ENCODE measurements around the gene PLA2G12A. TPM values are rescaled to one million over a fixed set of nuclear protein-coding genes. Genes with fewer than 3 reads are reported as not detected.

Gene PLA2G12A
- total RNA-seq, 2 experiments from 2014 or later = 15.7 to 16.4 TPM

DNA sequence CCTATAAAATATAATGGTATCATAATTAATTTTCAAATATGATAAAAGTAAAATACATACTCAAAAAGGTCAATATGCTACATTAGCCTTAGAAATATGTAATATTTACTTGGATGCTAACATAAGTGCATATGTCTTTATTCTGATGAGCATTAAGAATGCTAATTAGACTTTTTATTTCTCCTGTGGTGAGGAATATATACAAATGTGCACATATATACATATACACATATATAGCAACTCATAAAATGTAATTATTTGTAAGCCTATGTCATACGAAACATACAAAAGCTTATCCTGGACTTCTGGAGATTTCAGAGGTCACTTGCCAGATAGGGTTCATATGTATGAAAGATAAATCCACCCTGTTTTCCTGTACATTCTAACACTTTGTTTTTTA lies 11.1 kb downstream of the PLA2G12A start:
- DNase-seq (no peak), ATAC-seq (ENCODE audit: low read depth) (no peak)
- peaks cover 5% of the 10 kb centered on the region for H3K4me1 Mint-ChIP-seq
- H3K27me3 Mint-ChIP-seq = no peaks in the 10 kb centered on the region
- no peaks in the 10 kb centered on the region for H3K9me3 Mint-ChIP-seq
- no peak overlapping the region for H3K27ac Mint-ChIP-seq
- POLR2A ChIA-PET = no interaction called here
- H3K36me3 Mint-ChIP-seq = peaks cover 27% of the 10 kb centered on the region
- no peak overlapping the region for H3K4me3 Mint-ChIP-seq

DNA sequence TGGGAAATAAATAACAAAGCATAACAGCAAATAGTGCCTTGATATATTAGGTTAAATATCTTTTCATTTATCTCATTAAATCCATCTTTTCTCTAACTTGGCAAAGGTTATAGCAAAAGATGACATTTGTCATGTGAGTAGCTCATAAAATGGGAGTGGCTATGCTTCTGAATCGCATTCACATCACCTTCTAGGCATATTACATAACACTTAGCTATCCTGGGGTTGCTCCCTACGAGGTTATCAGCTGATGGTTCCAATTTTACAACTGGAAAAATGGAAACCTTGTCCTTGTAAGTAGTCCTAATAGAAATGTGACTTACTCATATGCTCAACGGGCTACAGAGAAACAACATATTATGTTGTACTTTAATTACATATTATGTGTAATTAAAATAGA lies 16.4 kb downstream of the PLA2G12A start:
- POLR2A ChIA-PET = no interaction called here
- Mint-ChIP-seq H3K27me3 (no peaks in the 10 kb centered on the region), H3K4me3 (no peak overlapping the region), H3K36me3 (peaks cover 22% of the 10 kb centered on the region), H3K4me1 (peaks cover 3% of the 10 kb centered on the region), H3K9me3 (no peaks in the 10 kb centered on the region), H3K27ac (no peak overlapping the region)
- DNase-seq (no peak), ATAC-seq (ENCODE audit: low read depth) (no peak)

DNA sequence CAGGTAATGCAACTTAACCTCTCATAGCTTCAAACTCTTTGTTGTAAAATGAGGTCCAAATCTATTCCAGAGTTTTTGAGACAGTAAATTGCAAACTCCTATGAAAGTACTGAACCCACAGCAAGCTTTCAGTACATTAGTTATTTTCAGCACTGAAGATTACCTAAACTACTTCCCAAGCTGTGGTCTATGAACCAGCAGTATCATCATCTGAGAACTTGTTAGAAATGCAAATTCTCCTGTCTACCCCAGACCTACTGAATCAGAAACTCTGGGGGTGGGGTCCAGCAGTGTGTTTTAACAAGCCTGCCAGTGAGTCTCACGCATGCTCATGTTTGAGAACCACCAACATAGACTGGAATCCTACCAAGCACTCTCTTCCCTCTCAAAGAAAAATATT lies 20.9 kb downstream of the PLA2G12A start:
- Mint-ChIP-seq H3K4me1 (peaks cover 2% of the 10 kb centered on the region), H3K9me3 (no peaks in the 10 kb centered on the region), H3K27ac (no peak overlapping the region), H3K36me3 (no peaks in the 10 kb centered on the region), H3K27me3 (no peaks in the 10 kb centered on the region), H3K4me3 (no peak overlapping the region)
- ATAC-seq (ENCODE audit: low read depth) = no peak
- POLR2A ChIA-PET = no interaction called here
- DNase-seq = no peak

DNA sequence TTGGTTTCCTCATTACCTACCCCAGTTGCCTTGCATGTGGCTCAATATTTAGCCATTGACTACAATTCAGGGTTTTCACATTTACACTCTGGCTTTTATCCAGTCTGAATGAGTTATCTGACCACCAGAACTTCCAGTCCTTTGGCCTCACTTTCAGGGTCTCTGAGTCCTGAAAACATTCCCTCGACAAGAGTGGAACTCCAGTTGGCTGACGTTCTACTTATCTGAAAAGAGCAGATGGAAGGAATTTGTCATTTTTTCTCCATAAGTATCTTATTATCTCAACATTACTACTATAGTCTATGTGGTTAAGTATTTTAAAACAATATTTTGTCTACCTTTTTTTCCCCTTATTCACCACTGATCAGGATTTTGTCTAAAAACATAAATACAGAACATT lies 21.4 kb downstream of the PLA2G12A start:
- no peaks in the 10 kb centered on the region for H3K36me3 Mint-ChIP-seq
- no peaks in the 10 kb centered on the region for H3K9me3 Mint-ChIP-seq
- H3K4me3 Mint-ChIP-seq = no peak overlapping the region
- DNase-seq (no peak), ATAC-seq (ENCODE audit: low read depth) (no peak)
- H3K27ac Mint-ChIP-seq = no peak overlapping the region
- H3K4me1 Mint-ChIP-seq = peaks cover 6% of the 10 kb centered on the region
- H3K27me3 Mint-ChIP-seq = no peaks in the 10 kb centered on the region
- POLR2A ChIA-PET = no interaction called here

DNA sequence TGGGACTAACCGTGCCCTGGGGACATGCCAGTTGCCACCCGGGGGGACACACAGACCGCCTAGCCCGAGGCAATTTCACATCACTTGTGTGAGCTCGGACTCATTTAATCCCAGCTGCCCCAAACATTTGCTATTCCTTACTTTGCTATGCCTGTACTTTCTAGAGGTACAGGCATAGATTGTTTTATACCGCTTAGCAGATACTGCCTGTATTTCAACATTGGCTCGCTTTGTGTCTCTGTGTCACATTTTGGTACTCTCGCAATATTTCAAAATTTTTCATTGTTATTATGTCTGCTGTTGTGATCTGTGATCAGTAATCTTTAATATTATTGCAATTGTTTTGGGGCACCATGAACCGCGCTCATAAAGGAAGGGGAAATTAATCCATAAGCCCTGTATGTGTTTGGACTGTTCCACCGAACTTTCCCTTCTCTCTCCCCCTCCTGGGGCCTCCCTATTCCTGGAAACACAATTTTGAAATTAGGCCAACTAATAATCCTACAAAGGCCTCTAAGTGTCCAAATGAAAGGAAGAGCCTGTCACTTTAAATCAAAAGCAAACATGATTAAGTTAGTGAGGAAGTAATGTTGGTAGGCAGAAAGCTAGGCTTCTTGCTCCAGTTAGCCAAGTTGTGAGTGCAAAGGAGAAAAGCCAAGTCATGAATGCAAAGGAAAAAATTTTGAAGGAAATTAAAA lies 26.1 kb downstream of the PLA2G12A start:
- no peaks in the 10 kb centered on the region for H3K27me3 Mint-ChIP-seq
- peaks cover 20% of the 10 kb centered on the region for H3K4me1 Mint-ChIP-seq
- H3K36me3 Mint-ChIP-seq = peaks cover 8% of the 10 kb centered on the region
- POLR2A ChIA-PET = interaction anchor here (0.8 to 4.1 kb wide), 8 partner anchors 13 to 269 kb away, joined by 3 to 25 read pairs (median 6); partner anchors contain the start of genes MCUB and PLA2G12A
- ATAC-seq (ENCODE audit: low read depth) (no peak), DNase-seq (no peak)
- H3K9me3 Mint-ChIP-seq = no peaks in the 10 kb centered on the region
- peak overlapping the region; percentile 95 for H3K27ac Mint-ChIP-seq
- H3K4me3 Mint-ChIP-seq = peak overlapping the region; percentile 96

DNA sequence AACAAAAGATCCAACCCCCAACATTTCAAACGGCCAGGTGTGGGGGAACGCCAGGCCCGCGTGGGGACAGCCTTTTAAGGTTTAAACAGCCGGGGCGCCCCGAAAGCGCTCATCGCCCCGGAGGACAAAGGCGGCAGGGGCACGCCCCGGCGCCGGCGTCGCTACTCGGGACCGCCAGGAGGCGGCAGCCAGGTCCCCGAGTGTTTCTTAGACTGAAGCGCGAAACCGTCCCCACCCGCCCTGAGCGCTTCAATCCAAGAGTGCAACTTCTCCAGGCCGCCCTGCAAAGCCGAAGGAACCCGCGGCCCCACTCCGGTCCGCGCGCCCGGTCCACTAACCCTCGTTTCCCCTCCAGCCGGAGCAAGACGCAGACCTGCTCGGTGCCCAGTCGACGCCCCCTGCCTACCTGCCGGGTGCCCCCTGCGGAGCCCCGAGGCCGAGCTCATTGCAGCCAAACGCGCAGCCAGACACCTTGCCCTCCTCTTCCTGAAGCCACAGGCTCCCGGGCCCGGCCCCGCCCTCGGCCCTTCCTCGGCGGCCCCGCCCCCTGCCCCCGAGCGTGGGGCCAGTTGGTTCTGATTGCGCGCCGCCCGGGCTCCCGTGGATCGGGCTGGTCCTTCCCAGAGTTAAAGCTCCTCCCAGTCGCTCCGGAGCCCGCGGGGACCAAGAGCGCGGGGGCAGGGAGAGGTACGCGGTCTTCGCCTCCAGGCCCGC lies 26.8 kb downstream of the PLA2G12A start, which contains the start of gene CASP6:
TSS of gene CASP6 (minus strand) at position 496 of the 714 bp plus-strand sequence. CDS start at position 446, 50 bp downstream.
- POLR2A ChIA-PET = interaction anchor here (0.6 to 4.1 kb wide), 9 partner anchors 12 to 268 kb away, joined by 3 to 25 read pairs (median 4); partner anchors contain the start of genes MCUB and PLA2G12A
- peak; percentile 84 for DNase-seq
- Mint-ChIP-seq H3K4me3 (peak within 1 kb of the TSS; percentile 96), H3K27me3 (no peaks in the 10 kb centered on the region), H3K9me3 (no peaks in the 10 kb centered on the region), H3K36me3 (peaks cover 10% of the 10 kb centered on the region), H3K4me1 (peaks cover 26% of the 10 kb centered on the region), H3K27ac (peak within 1 kb of the TSS; percentile 95)
- peak; percentile 90 for ATAC-seq (ENCODE audit: low read depth)

DNA sequence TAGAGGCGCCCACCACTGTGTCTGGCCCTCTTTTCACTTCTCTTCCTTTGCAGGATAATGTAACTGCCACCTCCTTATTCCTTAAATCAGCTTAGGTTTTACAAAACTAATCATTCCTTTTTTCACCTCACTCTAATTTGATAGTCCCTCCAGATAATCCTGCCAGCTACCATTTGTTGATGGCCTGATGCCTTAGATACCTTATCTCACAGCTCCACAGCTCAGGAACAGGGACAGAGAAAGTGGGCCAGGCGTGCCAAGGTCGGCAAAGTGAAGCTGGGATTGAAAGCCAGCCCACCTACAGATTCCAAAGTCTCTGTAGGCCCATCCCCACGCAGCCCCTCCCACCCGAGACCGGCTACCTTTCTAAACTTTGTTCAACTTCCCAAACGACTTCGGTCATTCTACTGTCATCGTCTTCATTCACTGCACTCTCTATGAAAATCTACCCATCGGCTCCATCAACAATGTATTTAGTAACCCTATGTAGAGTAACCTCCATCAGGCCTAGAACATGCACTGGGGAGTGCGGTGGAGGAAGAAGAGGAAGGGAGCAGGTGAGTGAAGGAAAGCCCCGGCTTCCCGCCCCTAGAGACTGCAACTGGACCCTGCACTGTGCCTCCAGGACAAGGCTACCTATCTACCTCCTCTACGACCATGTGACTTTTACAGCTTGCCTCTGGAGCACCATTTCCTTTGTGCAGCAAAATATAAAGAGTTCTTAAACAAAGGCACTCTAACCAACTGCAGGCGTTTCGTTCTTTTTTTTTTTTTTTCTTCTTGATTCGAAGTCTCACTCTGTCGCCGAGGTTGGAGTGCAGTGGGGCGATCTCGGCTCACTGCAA lies 28.1 kb downstream of the PLA2G12A start:
- no peak for DNase-seq
- peak overlapping the region; percentile 96 for H3K4me3 Mint-ChIP-seq
- H3K27me3 Mint-ChIP-seq = no peaks in the 10 kb centered on the region
- no peak for ATAC-seq (ENCODE audit: low read depth)
- peaks cover 17% of the 10 kb centered on the region for H3K36me3 Mint-ChIP-seq
- H3K27ac Mint-ChIP-seq = peak overlapping the region; percentile 95
- H3K4me1 Mint-ChIP-seq = peaks cover 26% of the 10 kb centered on the region
- POLR2A ChIA-PET = interaction anchor here (0.9 to 4.1 kb wide), 5 partner anchors 11 to 268 kb away, joined by 4 to 25 read pairs (median 11); partner anchors contain the start of genes MCUB, PLA2G12A and SEC24B
- no peaks in the 10 kb centered on the region for H3K9me3 Mint-ChIP-seq

DNA sequence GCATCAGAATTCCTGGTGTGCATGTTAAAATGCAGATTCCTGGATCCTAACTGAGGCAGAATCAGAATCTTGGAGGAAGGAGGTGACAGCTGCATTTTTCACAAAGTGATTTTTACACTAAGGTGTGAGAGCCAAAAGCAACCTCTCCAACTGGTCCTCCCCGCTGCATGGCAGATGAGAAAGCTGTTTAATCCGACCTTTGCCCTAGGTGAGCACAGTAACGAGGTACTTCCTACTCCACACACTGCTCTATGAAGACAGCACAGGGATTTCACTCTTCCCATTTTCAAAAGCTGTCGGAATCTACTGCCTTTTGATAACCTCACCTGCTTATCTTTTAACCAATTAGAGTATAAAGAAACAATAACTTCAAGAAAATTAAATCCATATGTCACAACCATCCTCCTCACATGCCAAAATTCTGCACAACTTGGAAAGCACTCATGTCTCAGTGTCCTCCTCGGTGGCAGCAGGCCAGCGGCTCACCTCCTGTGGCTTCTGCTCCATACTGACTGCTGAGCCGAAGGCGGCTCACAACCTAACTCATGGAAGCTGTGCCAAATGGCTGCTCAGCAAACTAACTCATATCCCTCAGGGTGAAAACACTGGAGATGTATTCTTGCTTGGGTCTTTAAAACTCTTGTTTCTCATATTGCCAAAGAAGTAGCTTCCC lies 30.2 kb downstream of the PLA2G12A start:
- Mint-ChIP-seq H3K27me3 (no peaks in the 10 kb centered on the region), H3K27ac (no peak overlapping the region), H3K9me3 (no peaks in the 10 kb centered on the region), H3K4me3 (no peak overlapping the region), H3K4me1 (peaks cover 26% of the 10 kb centered on the region), H3K36me3 (peaks cover 22% of the 10 kb centered on the region)
- POLR2A ChIA-PET = interaction anchor here (0.5 to 4.1 kb wide), 2 partner anchors 9 to 84 kb away, joined by 4 to 25 read pairs; no protein-coding TSS in a partner anchor
- no peak for ATAC-seq (ENCODE audit: low read depth)
- DNase-seq = no peak

DNA sequence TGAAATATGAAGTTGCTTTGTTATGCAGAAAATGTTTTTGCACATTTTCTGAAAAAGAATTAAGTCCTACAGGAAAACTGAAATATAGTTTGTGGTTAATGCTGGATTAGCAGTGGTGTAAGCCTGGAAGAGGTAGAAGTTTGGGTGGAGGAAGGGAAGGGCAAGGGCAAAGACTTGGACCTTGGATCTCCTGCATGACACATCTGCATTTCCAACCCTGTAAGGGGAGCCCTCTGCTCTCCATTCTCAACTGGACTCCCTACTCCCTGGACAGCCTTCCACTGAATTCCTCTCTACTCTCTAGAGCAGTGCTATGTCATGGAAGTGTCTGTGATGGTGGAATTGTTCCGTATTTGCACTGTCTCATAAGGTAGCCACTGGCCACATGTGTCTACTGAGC lies 31.2 kb downstream of the PLA2G12A start:
- Mint-ChIP-seq H3K9me3 (no peaks in the 10 kb centered on the region), H3K27me3 (no peaks in the 10 kb centered on the region), H3K27ac (no peak overlapping the region), H3K4me3 (no peak overlapping the region), H3K4me1 (peaks cover 21% of the 10 kb centered on the region), H3K36me3 (peaks cover 32% of the 10 kb centered on the region)
- POLR2A ChIA-PET = no interaction called here
- ATAC-seq (ENCODE audit: low read depth) (no peak), DNase-seq (no peak)

DNA sequence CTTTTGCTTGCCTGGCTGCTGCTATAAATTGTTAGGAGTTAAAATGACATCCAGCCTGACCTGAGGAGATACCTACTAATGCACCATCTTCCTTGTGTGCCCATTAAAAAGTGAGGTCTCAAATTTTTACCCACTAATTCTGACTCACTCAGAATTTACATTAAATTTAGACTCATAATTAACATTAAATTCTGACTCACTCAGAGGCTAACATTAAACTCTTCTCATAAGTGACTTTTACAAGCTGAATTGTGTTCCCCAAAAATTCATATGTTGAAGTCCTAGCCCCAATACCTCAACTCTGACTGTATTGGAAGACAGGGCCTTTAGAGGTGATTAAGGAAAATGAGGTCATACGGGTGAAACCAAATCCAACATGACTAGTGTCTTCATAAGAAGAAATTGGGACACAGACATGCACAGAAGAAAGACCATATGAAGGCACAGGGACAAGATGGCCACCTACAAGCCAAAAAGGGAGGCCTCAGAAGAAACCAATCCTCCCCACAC lies 38.4 kb downstream of the PLA2G12A start:
- Mint-ChIP-seq H3K4me3 (peak overlapping the region; percentile 32), H3K9me3 (no peaks in the 10 kb centered on the region), H3K27me3 (no peaks in the 10 kb centered on the region), H3K27ac (peak overlapping the region; percentile 81), H3K36me3 (peaks cover 54% of the 10 kb centered on the region), H3K4me1 (peaks cover 24% of the 10 kb centered on the region)
- DNase-seq = no peak
- ATAC-seq (ENCODE audit: low read depth) = no peak
- POLR2A ChIA-PET = interaction anchor here (1.2 to 2.8 kb wide), 3 partner anchors 10 to 131 kb away, joined by 3 to 25 read pairs (median 8); partner anchors contain the start of genes CASP6 and MCUB

DNA sequence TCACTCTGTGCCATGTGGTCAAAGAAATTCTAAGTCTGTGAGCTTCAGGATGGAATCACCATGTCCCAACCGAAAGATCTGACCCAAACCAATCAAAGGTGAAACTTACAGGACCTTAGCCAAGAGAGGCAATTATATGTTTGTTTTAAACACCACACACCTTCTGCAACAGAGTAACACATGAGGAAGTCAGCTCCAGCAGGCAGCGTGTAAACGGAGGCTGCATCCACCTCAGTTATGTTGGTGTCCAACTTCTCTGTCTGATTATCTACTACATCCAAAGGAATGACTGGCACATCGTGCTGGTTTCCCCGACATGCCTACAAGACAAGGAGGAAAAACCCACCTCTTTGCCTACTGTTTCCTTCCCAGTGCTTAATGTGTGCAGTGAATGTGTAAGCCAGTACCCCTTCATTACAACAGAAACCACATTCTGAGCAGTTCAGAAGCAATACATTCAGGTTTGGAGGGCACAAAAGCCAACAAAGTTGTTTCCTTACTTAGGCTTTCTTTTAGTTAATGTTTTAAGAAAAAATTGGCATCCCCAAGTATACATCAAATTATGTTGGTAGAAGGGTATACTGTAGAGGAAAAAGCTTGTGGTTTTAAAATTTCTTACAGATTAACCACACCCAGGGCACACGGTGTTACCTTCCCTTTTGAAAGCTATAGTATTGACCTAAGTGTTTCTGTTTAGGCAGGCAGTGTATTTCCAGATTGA lies 39.0 kb downstream of the PLA2G12A start:
- no peaks in the 10 kb centered on the region for H3K27me3 Mint-ChIP-seq
- H3K4me3 Mint-ChIP-seq = peak overlapping the region; percentile 32
- POLR2A ChIA-PET = interaction anchor here (1.2 to 2.8 kb wide), 3 partner anchors 11 to 130 kb away, joined by 3 to 25 read pairs (median 8); partner anchors contain the start of genes CASP6 and MCUB
- H3K4me1 Mint-ChIP-seq = peaks cover 24% of the 10 kb centered on the region
- peaks cover 54% of the 10 kb centered on the region for H3K36me3 Mint-ChIP-seq
- peak; percentile 90 for ATAC-seq (ENCODE audit: low read depth)
- H3K9me3 Mint-ChIP-seq = no peaks in the 10 kb centered on the region
- peak overlapping the region; percentile 81 for H3K27ac Mint-ChIP-seq
- no peak for DNase-seq

DNA sequence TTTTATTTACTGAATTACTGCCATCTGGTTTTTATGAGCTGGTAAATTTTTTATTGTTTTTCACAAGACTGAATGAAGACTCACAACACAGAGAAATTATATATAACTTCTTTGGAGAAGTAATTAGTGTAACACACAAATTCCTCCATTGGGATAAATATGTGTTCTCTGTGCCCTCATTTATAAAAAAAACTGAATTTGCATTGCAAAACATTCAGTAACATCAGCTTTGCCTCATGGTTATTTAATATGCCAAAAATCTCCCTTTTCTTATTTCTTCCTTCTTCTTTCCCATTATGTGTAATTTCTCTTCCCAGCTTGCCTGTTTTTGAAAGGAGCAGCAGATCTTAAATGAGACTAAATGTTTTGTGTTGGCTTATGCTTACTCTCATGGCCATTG lies 45.1 kb downstream of the PLA2G12A start:
- POLR2A ChIA-PET = interaction anchor here (0.5 kb wide), 1 partner anchor 26 kb away, joined by 4 read pairs; no protein-coding TSS in a partner anchor
- H3K36me3 Mint-ChIP-seq = peaks cover 54% of the 10 kb centered on the region
- no peak overlapping the region for H3K27ac Mint-ChIP-seq
- H3K9me3 Mint-ChIP-seq = no peaks in the 10 kb centered on the region
- no peaks in the 10 kb centered on the region for H3K27me3 Mint-ChIP-seq
- ATAC-seq (ENCODE audit: low read depth) (no peak), DNase-seq (no peak)
- peaks cover 18% of the 10 kb centered on the region for H3K4me1 Mint-ChIP-seq
- H3K4me3 Mint-ChIP-seq = no peak overlapping the region

Data from activated naive CD8-positive, alpha-beta T cell treated with anti-CD3 and anti-CD28 coated beads, Interleukin-2, amount 10 ng/mL, durations not matched to agents 7 days and 5 days (primary cell).